Keratinocyte (primary cell): ENCODE results near the gene RHBDF1.

Experiments used
- CTCF ChIP-seq, 3 experiments: IDR thresholded peaks in 1 of 3; conservative IDR thresholded peaks in 1 of 3; optimal IDR thresholded peaks in 1 of 3; 2 replicates in 2 of 3; 3 replicates in 1 of 3; pipeline versions ENCODE3 to v1.5.1; 2011; ENCODE audit warnings: low read length in 3 of 3, mild to moderate bottlenecking in 3 of 3, moderate library complexity in 2 of 3, control low read depth in 1 of 3, inconsistent platforms in 1 of 3; ENCODE audit not compliant: insufficient read depth in 2 of 3; ENCODE audit errors: extremely low read depth in 1 of 3
- EZH2 ChIP-seq: IDR thresholded peaks from one replicate; pipeline ENCODE4 v1.6.1; 2012; ENCODE audit warnings: inconsistent platforms, mild to moderate bottlenecking, low read length, moderate library complexity

DNA sequence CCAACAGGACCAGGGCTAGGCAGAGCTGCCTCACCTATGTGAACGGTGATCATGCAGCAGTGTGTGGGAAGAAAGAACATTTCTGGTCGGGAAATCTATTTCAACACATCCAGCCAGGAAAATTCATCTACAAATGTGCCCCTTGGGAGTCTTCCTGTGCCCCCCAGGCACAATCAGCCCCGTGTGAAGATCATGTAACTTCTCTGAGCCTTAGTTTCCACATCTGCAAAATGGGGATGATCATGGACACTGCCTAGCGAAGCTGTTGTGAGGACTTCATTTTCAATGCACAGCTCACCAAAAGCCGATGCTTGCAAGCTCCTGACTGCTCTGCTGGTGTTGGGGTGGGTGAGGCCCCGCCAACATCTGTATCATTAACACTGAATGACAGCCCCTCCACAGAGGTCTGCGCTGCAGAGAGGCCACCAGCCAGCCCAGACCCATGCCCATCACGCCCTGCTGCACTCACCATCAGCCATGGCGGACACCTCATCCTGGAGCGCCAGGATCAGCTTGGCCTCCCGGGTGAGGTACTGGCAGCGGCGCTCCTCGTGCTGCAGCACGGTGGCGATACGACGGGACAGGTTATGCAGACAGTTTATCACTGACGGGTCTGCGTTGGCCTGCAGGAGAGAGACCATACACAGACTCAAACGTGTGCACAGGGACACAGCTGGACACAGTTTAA, 39.9 kb upstream of the RHBDF1 start:
- TF ChIP-seq CTCF (optimal IDR thresholded peaks at IDR 0.05 in 1 of 3, IDR thresholded peaks at IDR 0.05 in 1 of 3, conservative IDR thresholded peaks at IDR 0.05 in 1 of 3; ENCODE audit: extremely low read depth in 1 of 3, insufficient read depth in 2 of 3, low read length in 3 of 3) (no peak), EZH2 (no peak)
